DMS79 treated with DMSO at 0.1 percent for 48 hours (cell line): ENCODE data around the gene CAPZA2.
A peak's percentile ranks its signal among the peaks of the same experiment; 100 is the strongest.
"Not testable (repeated sequence)": the region's sequence is repeated elsewhere in the genome, so short reads cannot be mapped to it uniquely, and the experiment has no call there.

Experiments
- DNase-seq: peaks from one replicate; lab custom pipeline; 2025; lab: John Stamatoyannopoulos, UW

The CAPZA2 gene

DNA sequence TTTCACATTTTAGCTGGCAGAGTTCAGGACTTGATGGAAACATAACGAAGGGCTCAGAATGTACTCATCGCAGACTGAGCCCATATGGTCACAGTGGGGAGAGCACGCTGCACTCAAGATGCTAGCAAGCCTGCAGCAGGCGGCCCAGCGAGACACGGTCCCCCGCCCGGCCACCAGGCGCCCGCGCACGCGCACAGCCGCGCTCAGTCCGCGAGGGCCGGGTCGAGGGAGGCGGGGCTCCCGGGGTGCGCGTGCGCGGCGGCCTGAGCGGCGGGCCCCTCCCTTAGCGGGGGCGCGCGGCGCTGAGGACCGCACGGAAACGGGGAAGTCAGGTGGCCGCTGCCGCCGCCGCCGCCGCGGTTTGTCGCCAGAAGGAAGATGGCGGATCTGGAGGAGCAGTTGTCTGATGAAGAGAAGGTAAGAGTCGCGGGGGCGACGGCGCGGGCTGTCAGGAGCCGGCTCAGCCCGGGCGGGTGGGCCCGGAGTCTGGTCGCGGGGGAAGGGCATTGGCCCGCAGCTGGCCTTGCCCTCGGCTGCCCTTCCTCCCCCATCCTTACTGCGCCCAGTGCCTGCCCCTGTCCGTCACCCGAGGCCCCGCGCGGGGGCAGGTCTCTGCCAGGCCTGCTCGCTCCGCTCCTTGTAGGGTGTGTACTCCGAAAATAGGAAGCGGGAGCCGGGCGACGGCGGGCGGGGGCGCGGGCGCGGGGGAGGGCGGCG, at the start of gene CAPZA2:
Gene CAPZA2, plus strand, starts transcription at position 354 of the 717 bp plus-strand sequence. Its CDS starts 25 bp downstream, at position 379.
- DNase-seq: peak; percentile 97

DNA sequence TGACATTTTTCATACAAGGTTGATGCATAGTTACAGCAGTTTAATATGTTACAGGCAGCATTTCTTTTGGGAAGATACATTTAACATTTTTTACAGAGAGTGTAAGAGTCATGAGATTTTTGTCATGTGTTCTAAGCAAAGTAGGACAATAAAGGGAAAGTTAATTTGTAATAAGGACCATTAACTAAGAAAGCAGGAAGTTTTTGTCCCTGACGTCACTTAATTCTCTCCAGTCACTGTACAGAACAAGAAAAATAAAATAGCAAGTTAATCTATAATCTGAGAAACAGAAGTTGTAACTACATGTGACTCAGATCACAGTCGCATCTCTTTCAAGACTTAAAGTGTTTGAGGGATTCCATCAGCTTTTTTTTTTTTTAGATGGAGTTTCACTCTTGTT, 49.5 kb upstream of the CAPZA2 start:
- no peak for DNase-seq

DNA sequence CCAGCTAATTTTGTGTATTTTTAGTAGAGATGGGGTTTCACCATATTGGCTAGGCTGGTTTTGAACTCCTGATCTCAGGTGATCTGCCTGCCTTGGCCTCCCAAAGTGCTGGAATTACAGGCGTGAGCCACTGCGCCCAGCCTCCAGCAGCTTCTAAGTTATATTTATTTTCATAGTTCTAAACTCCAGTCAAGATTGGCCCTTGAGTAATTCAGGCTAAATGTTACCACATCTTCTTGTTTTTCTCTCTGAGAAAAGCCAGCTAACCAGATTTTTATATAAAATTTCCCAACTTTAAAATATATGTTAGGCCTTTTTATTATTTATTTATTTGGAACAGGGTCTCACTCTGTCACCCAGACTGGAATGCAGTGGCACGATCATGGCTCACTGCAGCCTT, 49.0 kb upstream of the CAPZA2 start:
- DNase-seq: not testable (repeated sequence)

DNA sequence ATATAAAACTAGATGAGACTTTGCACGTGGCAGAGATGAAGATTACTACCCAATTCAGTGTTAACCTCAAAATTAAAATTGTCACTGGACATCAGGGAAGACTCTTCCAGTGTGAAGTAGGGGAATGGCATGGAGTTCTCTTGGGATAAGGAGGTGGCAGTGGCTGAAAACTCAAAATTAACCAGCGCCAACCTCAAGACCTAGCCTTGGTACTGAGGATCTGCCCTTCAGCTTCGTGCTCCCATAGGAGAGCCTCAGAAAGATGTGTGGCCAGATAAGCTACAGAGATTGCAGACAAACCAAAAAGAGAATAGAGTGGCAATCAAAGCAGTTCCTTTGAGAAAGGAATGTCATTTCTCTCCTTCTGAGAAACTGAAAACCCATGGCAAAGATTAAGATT, 47.3 kb upstream of the CAPZA2 start:
- DNase-seq: no peak

DNA sequence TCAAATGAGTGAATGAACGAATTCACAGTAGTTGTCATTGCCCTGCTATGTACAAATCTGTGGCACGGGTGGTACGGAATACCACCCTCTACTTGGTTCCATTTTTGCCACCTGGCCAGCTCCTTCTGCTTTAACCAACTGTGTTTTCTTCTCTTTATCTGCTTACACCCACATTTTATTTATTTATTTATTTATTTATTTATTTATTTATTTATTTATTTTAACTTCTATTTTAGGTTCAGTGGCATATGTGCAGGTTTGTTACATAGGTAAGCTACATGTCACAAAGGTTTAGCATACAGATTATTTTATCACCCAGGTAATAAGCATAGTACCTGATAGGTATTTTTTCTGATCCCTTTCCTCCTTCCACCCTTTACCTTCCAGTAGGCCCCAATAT, 42.2 kb upstream of the CAPZA2 start:
- DNase-seq: no peak

DNA sequence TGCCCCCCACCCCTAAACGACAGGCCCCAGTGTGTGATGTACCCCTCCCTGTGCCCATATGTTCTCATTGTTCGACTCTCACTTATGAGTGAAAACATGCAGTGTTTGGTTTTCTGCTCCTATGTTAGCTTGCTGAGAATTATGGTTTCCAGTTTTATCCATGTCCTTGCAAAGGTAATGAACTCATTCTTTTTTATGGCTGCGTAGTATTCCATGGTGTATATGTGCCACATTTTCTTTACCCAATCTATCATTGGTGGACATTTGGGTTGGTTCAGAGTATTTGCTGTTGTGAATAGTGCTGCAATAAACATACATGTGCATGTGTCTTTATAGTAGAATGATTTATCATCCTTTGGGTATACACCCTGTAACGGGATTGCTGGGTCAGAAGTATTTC, 40.7 kb upstream of the CAPZA2 start:
- not testable (repeated sequence) for DNase-seq

DNA sequence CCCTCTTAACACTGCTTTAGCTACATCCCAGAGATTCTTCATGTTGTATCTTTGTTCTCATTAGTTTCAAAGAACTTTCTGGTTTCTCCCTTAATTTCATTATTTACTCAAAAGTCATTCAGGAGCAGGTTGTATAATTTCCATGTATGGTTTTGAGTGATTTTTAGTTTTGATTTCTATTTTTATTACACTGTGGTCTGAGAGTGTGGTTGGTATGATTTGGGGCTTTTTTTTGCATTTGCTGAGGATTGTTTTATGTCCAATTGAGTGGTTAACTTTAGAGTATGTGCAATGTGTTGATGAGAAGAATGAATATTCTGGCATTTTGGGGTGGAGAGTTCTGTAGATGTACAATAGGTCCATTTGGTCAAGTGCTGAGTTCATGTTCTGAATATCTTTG, 37.9 kb upstream of the CAPZA2 start:
- DNase-seq: no peak

DNA sequence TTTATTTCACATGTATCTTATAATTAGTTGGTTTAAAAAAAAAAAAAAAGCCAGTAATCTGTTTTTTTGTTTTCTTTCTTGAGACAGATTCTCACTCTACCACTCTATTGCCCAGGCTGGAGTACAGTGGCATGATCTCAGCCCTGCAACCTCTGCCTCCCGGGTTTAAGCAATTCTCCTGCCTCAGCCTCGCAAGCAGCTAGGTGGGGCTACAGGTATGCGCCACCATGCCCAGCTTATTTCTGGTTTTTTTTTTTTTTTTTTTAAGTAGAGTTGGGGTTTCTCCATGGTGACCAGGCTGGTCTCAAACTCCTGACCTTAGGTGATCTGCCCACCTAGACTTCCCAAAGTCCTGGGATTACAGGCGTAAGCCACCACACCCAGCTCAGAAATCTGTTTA, 34.1 kb upstream of the CAPZA2 start:
- no peak for DNase-seq

DNA sequence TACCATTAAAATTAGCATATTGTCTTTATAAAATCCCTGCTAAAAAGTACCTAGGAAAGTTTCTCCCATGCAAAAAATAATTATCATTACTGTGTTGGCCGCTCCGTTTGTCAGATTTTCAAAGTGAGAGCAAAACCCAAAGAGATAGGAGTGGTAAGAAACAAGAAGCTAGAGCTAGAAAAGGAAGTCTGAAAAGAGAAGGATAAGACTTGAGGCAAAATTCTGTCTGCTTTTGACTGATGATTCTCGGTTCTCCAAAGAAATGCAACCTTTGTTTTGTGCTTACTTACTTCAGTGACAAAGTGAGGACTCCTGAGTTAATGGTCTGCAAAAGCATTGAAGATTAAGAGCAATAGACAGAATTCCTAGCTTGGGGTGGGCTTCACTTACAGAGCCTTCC, 33.3 kb upstream of the CAPZA2 start:
- DNase-seq: no peak

DNA sequence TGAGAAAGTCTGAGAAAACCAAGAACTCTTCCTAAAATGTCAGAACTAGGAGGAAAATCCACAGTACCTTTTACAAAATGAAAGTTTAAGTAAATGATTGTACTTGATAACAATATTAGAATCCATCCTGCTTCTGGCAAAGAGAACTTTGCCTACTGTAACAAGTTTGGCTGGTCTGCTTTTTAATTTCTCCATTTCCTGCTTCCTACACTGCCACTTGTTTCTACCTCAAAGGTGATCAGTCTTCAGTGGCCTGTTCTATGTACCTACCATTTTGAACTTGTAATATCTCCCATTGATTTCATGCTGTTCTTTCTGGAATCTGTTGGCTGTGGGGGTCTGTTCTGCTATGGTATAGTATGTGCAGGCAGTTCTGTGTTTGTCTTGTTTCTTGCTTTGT, 32.9 kb upstream of the CAPZA2 start:
- no peak for DNase-seq

DNA sequence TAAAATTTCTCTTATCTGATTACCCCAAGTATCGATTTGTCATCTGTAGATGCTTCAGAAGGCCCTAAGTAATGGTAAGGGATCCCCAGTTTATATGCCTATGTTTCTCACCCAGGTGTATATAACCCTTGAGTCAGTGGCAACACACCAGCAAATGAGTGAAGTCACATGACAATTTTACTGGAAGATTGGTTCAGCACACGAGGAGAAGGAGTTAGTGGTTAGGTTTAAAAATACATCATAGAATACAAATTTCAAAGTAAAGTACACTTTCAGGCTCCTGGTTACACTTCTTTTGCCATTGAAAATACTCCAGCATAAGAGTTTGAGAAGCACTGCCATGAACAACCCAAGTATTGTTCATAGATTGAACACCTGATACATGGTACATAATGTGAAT, 29.7 kb upstream of the CAPZA2 start:
- no peak for DNase-seq

DNA sequence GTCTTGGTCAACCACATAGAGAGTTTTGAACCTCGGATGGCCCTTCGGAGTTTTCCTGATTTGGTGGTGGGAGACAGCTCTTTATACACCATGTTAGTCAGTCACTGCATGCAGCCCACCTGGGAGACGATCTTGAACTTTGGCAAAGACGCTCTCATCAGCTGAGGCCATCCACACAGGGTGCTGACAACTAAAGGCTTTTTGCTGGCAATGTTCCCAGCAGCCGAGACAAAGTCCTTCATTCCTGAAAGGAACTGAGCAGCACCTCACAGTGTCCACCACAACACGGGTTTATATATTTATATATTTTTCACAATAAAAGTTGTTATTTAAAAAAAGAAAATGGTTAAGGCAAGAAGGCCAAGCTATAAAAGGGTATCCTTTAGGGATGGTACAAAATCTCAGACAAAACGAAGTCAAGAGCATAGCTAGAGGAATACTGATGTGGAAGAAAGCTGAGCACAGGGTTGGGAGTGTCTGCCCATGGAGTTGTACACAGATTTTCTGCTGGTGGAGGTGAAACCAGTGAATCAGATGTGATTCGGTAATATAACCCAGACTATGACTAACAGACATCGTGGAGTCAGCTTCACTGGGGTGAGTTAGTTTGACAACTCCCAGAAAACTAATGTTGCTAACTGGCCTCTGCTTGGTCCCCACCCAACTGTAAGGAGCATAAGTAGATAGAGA, 27.4 kb upstream of the CAPZA2 start:
- no peak for DNase-seq

DNA sequence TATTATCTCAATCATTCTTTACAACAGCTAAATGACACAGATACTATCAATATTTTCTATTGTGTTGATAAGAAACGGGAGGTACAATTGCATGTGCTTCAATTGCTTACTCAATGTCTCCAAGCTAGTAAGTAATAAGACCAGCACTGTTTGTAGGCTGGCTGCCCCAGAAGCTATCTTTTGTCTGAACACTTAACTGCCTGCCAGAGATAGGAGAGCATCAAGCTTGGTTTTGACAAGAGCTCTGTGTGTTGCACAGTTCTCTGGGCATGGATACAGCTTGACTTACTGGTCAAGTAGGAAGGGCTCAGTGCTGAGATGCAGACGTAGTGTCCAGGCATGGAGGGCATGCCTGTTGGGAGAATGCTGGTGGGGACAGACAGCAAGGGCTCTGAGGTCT, 26.3 kb upstream of the CAPZA2 start:
- no peak for DNase-seq

DNA sequence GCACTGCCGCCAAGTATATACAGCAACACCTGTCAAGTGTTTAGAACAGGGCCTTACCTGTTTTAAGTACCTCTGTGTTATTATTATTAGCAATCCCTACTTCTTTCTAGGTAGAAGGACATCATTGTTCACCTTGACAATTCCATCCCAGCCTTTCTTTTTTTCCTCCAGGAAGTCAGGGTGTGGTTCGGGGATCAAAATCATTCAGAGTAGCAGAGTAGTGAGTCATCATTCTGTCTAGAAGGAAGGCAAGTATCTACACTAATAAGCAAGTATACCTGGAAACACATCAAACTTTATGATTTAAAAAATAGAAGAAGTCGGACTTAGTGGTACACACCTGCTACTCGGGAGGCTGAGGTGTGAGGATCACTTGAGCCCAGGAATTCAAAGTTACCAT, 25.5 kb upstream of the CAPZA2 start:
- no peak for DNase-seq

DNA sequence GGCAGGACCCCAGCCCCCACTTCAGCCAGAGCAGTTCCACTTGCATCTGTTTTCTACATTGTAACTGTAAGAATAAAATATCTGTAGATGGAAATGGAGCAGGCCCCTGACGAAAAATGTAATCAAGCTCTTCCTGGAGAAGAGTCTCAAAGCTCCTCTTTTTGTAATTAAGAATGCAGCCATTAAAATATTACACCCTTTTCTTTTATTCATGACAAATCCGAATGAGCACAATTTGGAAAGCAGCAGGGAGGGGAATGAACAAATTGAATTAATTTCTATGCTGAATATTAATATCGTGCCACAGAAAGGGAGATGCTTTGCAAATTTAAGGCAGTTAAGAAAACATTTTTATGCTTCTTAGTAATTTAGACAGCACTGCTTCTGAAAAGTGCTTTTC, 24.8 kb upstream of the CAPZA2 start:
- DNase-seq: no peak

DNA sequence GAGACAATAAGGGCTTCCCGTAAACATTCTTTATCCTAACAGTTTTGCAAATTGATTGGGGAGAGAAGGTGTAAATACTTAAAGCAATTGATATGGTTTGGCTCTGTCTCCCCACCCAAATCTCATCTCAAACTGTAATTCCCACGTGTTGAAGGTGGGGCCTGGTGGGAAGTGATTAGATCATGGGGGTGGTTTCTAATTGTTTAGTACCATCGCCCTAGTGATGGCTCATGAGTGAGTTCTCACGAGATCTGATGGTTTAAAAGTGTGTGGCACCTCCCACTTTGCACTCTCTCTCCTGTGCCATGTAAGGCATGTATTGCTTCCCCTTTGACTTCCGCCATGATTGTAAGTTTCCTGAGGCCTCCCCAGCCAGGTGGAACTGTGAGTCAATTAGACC, 22.1 kb upstream of the CAPZA2 start:
- DNase-seq: no peak

DNA sequence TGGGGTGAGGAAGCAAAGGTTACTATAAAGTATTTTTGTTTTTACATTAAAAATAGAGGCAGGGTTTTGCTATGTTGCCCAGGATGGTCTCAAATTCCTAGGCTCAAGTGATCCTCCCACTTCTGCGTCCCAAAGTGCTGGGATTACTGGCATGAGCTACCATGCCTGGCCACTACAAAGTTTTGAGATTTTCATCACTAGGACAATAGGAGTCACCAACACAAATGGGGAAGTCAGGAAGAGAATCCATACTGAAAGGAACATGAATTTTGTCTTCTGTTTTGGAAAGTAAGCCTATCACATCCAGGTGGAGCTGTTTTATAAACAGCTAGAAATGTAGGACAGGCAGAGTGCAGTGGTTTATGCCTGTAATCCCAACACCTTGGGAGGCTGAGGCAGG, 20.0 kb upstream of the CAPZA2 start:
- no peak for DNase-seq

DNA sequence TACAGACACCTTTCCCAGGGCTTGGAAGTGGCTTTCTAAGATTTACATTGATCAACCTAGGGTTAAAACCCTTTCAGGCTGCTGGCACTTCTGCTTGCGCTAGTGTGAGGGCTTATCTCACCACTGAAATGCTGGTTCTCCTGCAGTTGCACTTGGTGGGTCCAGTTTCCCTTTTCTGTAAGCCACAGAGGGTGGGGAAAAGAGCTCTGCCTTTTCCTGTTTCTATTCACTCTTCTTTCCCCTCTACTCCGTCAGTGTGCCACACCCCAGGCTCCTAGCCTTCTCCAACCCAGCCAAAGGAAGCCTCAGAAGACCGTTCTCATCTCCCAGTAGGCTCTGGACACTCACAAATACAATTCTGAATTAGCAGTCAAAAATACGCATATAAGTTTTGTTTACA, 19.0 kb upstream of the CAPZA2 start:
- DNase-seq: no peak

DNA sequence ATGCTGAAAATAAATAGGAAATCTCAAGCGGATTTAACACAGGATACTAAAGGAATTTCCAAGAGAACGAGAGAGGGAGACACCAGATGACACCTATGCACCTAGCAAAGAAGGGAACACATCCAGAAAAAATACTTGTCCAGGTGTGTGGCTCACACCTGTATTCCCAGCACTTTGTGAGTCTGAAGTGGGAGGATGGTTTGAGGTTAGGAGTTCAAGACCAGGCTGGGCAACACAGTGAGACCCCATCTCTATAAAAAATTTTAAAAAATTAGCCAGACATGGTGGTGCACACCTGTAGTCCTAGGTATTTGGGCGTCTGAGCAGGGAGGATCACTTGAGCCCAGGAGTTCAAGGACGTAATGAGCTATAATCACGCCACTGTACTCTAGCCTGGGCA, 11.2 kb upstream of the CAPZA2 start:
- no peak for DNase-seq

DNA sequence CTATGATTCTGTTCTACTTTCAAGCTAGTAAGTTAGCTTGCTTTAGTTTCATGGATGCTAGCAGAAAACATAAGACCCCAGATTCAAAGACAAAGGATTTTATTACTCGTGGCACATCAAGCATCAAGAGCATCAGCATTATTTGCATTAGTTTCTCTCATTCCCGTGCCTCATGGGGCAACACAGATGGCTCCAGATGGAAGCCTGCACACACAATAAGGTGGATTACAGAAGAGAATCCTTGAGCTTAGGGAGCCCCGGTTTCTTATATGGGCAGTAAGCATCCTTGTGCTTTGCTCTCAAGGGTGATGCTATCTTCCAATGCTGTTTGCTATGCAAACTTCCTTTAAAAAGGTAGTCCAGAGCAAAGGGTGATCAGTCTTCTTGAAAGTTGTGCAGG, 10.7 kb upstream of the CAPZA2 start:
- DNase-seq: no peak

DNA sequence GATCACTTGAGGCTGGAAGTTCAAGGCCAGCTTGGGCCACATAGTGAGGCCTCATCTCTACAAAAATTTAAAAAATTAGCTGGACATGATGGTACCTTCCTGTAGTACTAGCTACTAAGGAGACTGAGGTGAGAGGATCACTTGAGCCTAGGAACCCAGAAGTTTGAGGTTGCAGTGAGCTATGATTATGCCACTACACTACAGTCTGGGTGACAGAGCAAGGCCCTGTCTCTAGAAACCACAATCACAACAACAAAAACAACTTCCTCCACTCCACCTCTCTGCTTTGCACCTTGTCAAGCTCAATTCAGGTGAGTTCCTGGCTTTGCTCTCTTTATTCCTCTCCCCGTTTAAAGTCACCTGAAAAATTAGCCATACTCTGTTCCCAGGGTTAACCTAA, 8.3 kb upstream of the CAPZA2 start:
- no peak for DNase-seq

DNA sequence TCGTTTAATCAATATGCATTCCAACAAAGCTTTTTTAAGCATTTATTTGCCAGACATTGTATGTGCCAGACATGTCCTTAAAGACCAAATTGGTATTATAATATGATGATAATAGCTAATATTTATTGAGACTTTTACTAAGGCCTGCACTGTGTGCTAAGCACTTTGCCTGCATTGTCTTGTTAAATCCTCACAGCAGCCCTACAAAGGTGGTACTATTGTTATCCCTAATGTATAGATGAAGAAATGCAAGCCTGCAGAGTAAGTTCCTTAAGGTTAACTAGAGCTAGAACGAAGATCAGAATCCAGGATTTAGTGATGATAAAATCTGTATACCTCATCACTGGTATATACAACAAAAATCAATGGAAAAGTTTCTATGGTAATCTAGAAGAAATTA, 5.3 kb upstream of the CAPZA2 start:
- no peak for DNase-seq

DNA sequence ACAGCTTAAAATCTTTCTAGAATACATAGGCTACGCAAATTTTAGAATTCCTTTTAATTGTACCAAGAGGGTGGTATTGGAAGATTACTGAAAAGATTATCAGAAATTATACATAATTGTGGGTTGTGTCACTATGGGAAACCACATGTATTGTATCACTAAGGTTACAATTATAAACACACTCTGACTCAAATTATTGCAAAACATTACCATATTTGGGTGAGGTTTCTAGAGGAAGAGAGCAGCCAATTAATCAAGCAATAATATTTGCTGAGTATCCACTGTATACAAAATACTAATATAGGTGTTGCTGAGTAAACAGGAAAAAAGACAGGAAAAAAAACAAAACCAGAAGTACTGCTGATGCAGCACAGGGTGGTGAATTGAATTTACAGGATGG, 3.1 kb upstream of the CAPZA2 start:
- no peak for DNase-seq

DNA sequence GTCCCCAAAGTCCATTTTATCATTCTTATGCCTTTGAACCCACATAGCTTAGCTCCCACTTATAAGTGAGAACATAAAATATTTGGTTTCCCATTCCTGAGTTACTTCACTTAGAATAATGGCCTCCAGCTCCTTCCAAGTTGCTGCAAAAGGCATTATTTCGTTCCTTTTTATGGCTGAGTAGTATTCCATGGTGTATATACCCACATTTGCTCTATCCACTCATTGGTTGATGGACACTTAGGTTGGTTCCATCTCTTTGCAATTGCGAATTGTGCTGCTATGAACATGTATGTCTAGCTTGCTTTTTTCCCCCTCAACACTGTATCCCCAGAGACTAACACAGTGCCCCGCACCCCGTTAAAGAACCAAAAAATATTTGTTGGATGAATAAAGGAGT, 670 bp upstream of the CAPZA2 start:
- DNase-seq: no peak
